Measurements from ENCODE around the gene C1QTNF8. TPM values are rescaled to one million over a fixed set of nuclear protein-coding genes. Genes with fewer than 3 reads are reported as not detected.

C1QTNF8 gene
- total RNA-seq, 1 experiment from 2014 or later: not detected

DNA sequence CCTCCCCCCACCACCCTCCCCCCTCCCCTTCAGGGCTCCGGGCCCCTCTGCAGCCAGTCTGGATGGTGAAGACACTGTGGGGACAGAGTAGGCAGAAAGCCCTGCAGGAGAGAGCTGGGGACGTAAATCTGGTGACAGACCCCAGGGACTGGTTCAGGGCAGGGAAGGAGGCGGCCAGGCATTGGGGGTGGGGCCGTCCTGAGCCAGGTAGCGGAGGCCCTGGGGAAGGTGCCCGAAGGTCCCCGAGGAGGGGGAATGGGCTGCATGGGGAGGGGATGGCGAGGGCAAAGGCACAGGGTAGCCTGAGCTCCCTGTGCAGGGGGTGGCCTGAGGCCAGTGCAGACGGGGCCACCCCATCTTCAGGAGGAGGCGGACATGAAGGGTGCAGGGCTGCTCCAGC, 30.5 kb upstream of the C1QTNF8 start:
- H4K5ac ChIP-seq (ENCODE audit: insufficient read length, low read depth, low read length): no peak overlapping the region

More for the DNA sequence above, 30.5 kb upstream of the C1QTNF8 start:
- Mint-ChIP-seq H3K4me1 (peaks cover 0 to 7% of the 10 kb centered on the region in 2 experiments; a peak in 1 of 4 replicates), H3K36me3 (ENCODE audit: insufficient read depth in 1 of 3, low read depth in 3 of 3) (no peaks in the 10 kb centered on the region), H3K27ac (no peak overlapping the region), H3K9me3 (no peaks in the 10 kb centered on the region), H3K27me3 (ENCODE audit: low read depth) (peaks cover 2% of the 10 kb centered on the region; the same call in 1 of the 2 replicates), H3K4me3 (no peak overlapping the region)
- no peak overlapping the region for H3K27ac ChIP-seq (ENCODE audit: insufficient read length, low read depth, low read length)
- no peak overlapping the region for H2AFZ ChIP-seq (ENCODE audit: low read length)
- H3K79me1 ChIP-seq (ENCODE audit: insufficient read depth, low read depth, low read length, poor library complexity, severe bottlenecking): no peaks in the 10 kb centered on the region
- H3K9ac ChIP-seq (ENCODE audit: extremely low read depth, insufficient read length, low read length): no peak overlapping the region
- no peak overlapping the region for H3T11ph ChIP-seq (ENCODE audit: low read length)
- H4K91ac ChIP-seq (ENCODE audit: insufficient read length, low read depth, low read length): no peak overlapping the region
- no peak overlapping the region for H2BK12ac ChIP-seq (ENCODE audit: insufficient read length, low read depth, low read length)
- no peaks in the 10 kb centered on the region for H3K27me3 ChIP-seq (ENCODE audit: insufficient read depth, low read length)
- H3K4me1 ChIP-seq (ENCODE audit: insufficient read depth, low read length): no peaks in the 10 kb centered on the region
- H2AK5ac ChIP-seq (ENCODE audit: insufficient read length, low read length): no peak overlapping the region
- no peak overlapping the region for H3K4me2 ChIP-seq (ENCODE audit: insufficient read depth, insufficient read length, low read length)
- no peak overlapping the region for H3K4ac ChIP-seq (ENCODE audit: low read depth, low read length)
- no peak overlapping the region for H2BK15ac ChIP-seq (ENCODE audit: low read depth, low read length)
- TF ChIP-seq, protein P1, sequence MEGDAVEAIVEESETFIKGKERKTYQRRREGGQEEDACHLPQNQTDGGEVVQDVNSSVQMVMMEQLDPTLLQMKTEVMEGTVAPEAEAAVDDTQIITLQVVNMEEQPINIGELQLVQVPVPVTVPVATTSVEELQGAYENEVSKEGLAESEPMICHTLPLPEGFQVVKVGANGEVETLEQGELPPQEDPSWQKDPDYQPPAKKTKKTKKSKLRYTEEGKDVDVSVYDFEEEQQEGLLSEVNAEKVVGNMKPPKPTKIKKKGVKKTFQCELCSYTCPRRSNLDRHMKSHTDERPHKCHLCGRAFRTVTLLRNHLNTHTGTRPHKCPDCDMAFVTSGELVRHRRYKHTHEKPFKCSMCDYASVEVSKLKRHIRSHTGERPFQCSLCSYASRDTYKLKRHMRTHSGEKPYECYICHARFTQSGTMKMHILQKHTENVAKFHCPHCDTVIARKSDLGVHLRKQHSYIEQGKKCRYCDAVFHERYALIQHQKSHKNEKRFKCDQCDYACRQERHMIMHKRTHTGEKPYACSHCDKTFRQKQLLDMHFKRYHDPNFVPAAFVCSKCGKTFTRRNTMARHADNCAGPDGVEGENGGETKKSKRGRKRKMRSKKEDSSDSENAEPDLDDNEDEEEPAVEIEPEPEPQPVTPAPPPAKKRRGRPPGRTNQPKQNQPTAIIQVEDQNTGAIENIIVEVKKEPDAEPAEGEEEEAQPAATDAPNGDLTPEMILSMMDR (conservative IDR thresholded peaks at IDR 0.05): no peak
- H3K18ac ChIP-seq (ENCODE audit: insufficient read length, low read depth, low read length): no peak overlapping the region
- no peak overlapping the region for H2BK5ac ChIP-seq (ENCODE audit: insufficient read length, low read length)
- H2BK20ac ChIP-seq (ENCODE audit: low read depth, low read length, poor library complexity, severe bottlenecking): no peak overlapping the region
- no peak overlapping the region for H3K56ac ChIP-seq (ENCODE audit: insufficient read length, low read depth, low read length)
- no peaks in the 10 kb centered on the region for H4K20me1 ChIP-seq (ENCODE audit: control insufficient read depth, insufficient read depth, insufficient read length)
- H2BK120ac ChIP-seq (ENCODE audit: low read depth, low read length, poor library complexity, severe bottlenecking): no peak overlapping the region
- H4K8ac ChIP-seq (replicated peaks; ENCODE audit: insufficient read length, low read depth, low read length): no peak overlapping the region
- no peak for DNase-seq
- no CpG with 5 or more reads among the region's 10 CpGs for WGBS (ENCODE audit: extremely low coverage, insufficient read length, low lambda C conversion rate)
- no peaks in the 10 kb centered on the region for H3K79me2 ChIP-seq (ENCODE audit: insufficient read depth, low read length)
- no peak overlapping the region for H3K14ac ChIP-seq (ENCODE audit: insufficient read depth, low read length)
- H3K23me2 ChIP-seq (ENCODE audit: insufficient read length, low read depth, low read length, poor library complexity, severe bottlenecking): no peaks in the 10 kb centered on the region
- H3K23ac ChIP-seq (ENCODE audit: insufficient read length, low read depth, low read length): no peak overlapping the region
- no peaks in the 10 kb centered on the region for H3K9me3 ChIP-seq (ENCODE audit: control insufficient read depth, low read depth, low read length)
